Eye (tissue), 1 donor: ENCODE results near the gene DNMBP.
A peak's percentile ranks its signal among the peaks of the same experiment; 100 is the strongest.
"Not testable (repeated sequence)": the region's sequence is repeated elsewhere in the genome, so short reads cannot be mapped to it uniquely, and the experiment has no call there.

ENCODE experiments used
- DNase-seq: peaks from one replicate; pipeline ENCODE4 v3.0.0-alpha.2; 2015

The DNMBP gene

GRCh38 chr10:100019787-100020141 lies 10.0 kb upstream of the DNMBP start:
- DNase-seq = no peak

- no peak for DNase-seq
These were observed 4.5 kb upstream of the DNMBP start for GRCh38 chr10:100014071-100014762.

- DNase-seq = no peak
These were observed 3.9 kb upstream of the DNMBP start for GRCh38 chr10:100013621-100014020.

GRCh38 chr10:100011906-100012305 lies 2.2 kb upstream of the DNMBP start:
- not testable (repeated sequence) for DNase-seq

GRCh38 chr10:100009283-100009792 lies 409 bp downstream of the DNMBP start:
- DNase-seq = peak; percentile 87

- DNase-seq = no peak
These were observed 952 bp downstream of the DNMBP start for GRCh38 chr10:100008708-100009282.

GRCh38 chr10:100008142-100008522 lies 1.6 kb downstream of the DNMBP start:
- DNase-seq = no peak

GRCh38 chr10:100007231-100008141 lies 2.3 kb downstream of the DNMBP start:
- DNase-seq = no peak

- no peak for DNase-seq
These were observed 3.4 kb downstream of the DNMBP start for GRCh38 chr10:100006243-100006886.

GRCh38 chr10:100004805-100005510 lies 4.8 kb downstream of the DNMBP start:
- DNase-seq = no peak

GRCh38 chr10:100000109-100000644 lies 9.6 kb downstream of the DNMBP start:
- DNase-seq = no peak

- DNase-seq = no peak
These were observed 10.2 kb downstream of the DNMBP start for GRCh38 chr10:99999319-100000108.

GRCh38 chr10:99998889-99999288 lies 10.9 kb downstream of the DNMBP start:
- no peak for DNase-seq

- DNase-seq = peak; percentile 61
These were observed 12.8 kb downstream of the DNMBP start for GRCh38 chr10:99996671-99997648.

- no peak for DNase-seq
These were observed 14.0 kb downstream of the DNMBP start for GRCh38 chr10:99995713-99996112.

- DNase-seq = no peak
These were observed 14.5 kb downstream of the DNMBP start for GRCh38 chr10:99995269-99995668.

GRCh38 chr10:99994801-99995200 lies 14.9 kb downstream of the DNMBP start:
- no peak for DNase-seq

GRCh38 chr10:99993701-99994689 lies 15.8 kb downstream of the DNMBP start:
- DNase-seq = peak; percentile 75

GRCh38 chr10:99985637-99986036 lies 24.1 kb downstream of the DNMBP start:
- DNase-seq = not testable (repeated sequence)
